ENCODE measurements around the gene RAB3C.

The RAB3C gene

GRCh38 chr5:58775701-58776262, 192.9 kb downstream of the RAB3C start:
- DNase-seq = peak; percentile 35 to 73 (median 68)

GRCh38 chr5:58776559-58776958, 193.7 kb downstream of the RAB3C start:
- DNase-seq = no peak

- no peak for DNase-seq
Measured at GRCh38 chr5:58778888-58779287, 196.0 kb downstream of the RAB3C start.

GRCh38 chr5:58786035-58786434, 203.2 kb downstream of the RAB3C start:
- no peak for DNase-seq

GRCh38 chr5:58786711-58787303, 203.9 kb downstream of the RAB3C start:
- peak in 3 of 4 experiments; percentile 10 to 23 (median 17) for DNase-seq

GRCh38 chr5:58787987-58788386, 205.1 kb downstream of the RAB3C start:
- DNase-seq = no peak

- no peak for DNase-seq
Measured at GRCh38 chr5:58793888-58794657, 211.2 kb downstream of the RAB3C start.

- DNase-seq = peak; percentile 13 to 44 (median 33)
Measured at GRCh38 chr5:58794875-58795274, 212.0 kb downstream of the RAB3C start.

- DNase-seq = no peak
Measured at GRCh38 chr5:58795327-58795726, 212.5 kb downstream of the RAB3C start.

GRCh38 chr5:58797021-58797420, 214.1 kb downstream of the RAB3C start:
- DNase-seq = no peak

- no peak for DNase-seq
Measured at GRCh38 chr5:58800356-58800755, 217.5 kb downstream of the RAB3C start.

GRCh38 chr5:58800861-58801540, 218.1 kb downstream of the RAB3C start:
- DNase-seq = peak in 1 of 4 experiments; percentile 7

GRCh38 chr5:58803056-58803455, 220.2 kb downstream of the RAB3C start:
- DNase-seq = no peak

GRCh38 chr5:58804291-58804690, 221.4 kb downstream of the RAB3C start:
- DNase-seq = no peak

- DNase-seq = no peak
Measured at GRCh38 chr5:58810086-58810485, 227.2 kb downstream of the RAB3C start.

GRCh38 chr5:58813855-58814254, 231.0 kb downstream of the RAB3C start:
- DNase-seq = no peak

GRCh38 chr5:58816181-58816731, 233.4 kb downstream of the RAB3C start:
- DNase-seq = no peak

GRCh38 chr5:58818465-58818864, 235.6 kb downstream of the RAB3C start:
- DNase-seq = no peak

- DNase-seq = no peak
Measured at GRCh38 chr5:58825441-58825840, 242.6 kb downstream of the RAB3C start.

- no peak for DNase-seq
Measured at GRCh38 chr5:58825899-58826298, 243.0 kb downstream of the RAB3C start.

GRCh38 chr5:58827463-58827862, 244.6 kb downstream of the RAB3C start:
- no peak for DNase-seq

- DNase-seq = no peak
Measured at GRCh38 chr5:58828258-58828657, 245.4 kb downstream of the RAB3C start.
